ENCODE measurements around the gene NXPH4.

Gene NXPH4

DNA sequence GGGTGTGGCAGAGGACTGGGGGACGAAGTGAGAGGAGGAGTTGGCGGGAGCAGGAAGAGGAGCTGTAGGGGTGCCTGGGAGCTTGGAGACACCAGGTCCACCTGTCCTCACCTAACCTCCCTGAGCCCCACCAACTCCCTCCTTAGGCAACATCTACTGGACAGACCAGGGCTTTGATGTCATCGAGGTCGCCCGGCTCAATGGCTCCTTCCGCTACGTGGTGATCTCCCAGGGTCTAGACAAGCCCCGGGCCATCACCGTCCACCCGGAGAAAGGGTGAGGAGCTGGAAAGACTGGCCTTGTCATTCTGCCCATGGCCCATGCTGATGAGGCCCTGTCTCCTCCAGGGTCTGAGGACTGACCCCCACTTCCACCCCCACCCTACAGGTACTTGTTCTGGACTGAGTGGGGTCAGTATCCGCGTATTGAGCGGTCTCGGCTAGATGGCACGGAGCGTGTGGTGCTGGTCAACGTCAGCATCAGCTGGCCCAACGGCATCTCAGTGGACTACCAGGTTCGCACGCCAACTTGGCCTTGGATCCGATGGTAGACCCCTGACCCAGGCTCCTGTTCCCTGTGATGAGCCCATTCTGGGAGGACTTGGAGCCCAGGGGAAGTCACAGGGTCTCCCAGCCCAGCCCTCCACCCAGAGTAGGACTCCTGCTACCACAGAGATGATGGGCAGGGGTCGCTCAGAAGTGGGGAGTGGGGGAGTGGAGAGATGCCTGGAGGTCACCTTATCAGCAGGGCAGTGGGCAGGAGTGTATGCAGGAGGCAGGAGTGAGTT, 32.5 kb upstream of the NXPH4 start:
- no peak for DNase-seq (ENCODE audit: low read depth)

DNA sequence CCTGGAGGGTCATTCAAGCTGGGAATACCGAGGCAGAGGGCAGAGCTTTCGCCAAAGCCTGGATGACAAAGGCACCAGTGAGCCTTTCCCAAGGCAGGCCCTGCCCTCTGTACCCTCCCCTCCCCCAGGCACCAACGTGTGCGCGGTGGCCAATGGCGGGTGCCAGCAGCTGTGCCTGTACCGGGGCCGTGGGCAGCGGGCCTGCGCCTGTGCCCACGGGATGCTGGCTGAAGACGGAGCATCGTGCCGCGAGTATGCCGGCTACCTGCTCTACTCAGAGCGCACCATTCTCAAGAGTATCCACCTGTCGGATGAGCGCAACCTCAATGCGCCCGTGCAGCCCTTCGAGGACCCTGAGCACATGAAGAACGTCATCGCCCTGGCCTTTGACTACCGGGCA, 31.2 kb upstream of the NXPH4 start:
- no peak for DNase-seq (ENCODE audit: low read depth)

DNA sequence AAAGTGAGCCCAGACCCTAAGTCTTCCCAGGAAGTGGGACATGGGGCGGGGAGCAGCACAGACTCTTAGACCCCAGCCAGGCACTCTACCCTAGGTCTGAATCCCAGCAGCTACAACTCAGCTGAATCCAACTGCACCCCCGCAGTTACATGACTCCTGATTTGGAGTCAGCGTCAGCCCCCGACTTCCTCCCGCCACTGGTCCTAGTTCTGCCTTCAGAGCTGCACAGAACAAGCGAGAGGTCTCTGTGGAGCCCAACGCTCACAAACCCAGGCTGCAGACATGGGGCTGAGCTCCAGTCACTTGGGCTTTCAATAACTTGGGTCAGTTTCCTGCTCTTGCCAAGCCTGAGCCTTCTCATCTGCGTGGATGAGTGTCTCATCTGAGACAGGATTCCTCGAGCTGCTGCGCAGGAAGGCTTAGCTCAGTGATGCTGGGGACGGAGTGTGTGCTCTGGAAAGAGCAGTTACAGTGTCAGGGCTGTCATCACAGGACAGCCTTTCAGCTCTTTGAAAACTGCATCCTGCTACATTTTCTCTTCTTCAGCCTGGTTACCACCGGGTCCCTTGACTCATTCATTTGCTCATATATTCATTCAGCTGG, 30.6 kb upstream of the NXPH4 start:
- DNase-seq (ENCODE audit: low read depth): no peak

DNA sequence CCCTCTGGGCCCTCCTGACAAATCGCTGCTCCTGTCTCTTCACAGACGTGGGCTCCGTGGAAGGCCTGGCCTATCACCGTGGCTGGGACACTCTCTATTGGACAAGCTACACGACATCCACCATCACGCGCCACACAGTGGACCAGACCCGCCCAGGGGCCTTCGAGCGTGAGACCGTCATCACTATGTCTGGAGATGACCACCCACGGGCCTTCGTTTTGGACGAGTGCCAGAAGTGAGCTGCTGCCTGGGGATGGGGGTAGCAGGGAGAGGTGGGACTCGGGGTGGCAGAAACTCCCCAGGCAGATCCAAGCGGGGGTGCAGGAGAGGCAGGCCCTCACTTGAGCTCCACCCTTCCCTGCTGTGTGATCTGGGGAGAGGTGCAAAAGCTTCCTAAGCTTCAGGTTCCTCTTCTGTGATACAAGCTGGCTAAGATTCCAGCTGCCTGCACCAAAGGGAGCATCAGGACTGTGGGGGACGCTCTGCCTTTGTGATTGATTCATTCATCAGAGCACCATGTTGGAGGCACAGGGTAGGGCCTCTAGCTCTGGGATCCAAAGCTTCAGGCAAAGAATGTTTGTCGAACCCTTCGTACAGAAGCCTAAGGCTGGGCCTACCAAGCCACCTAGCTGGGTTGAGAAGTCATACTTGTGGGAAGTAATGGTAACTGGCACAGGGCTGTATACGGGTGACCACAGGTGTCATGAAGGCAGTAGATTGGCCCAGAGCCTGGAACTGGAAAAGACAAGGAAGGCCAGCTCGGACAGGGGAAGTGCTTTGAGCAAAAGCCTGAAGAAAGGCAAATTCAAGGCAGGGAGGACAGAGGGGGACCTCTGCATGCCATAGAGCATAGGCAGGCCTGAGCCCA, 29.1 kb upstream of the NXPH4 start:
- no peak for DNase-seq (ENCODE audit: low read depth)

DNA sequence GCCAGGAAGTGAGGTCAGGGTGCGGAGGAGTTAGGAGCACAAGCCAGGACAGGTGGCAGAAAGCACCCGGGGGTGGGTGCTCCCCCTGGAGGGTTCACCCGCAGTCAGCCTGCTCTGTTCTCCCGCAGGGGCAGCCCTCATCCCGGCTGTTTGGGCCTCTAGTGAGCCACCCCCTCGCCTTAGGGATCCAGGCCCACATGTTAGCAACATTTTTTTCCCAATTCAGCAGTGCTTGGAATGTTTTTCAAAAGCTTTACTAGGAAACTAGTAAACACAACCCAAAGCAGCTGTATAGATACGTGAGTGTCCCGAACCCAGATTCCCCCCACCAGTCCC, 28.5 kb upstream of the NXPH4 start:
- DNase-seq (ENCODE audit: low read depth): no peak

DNA sequence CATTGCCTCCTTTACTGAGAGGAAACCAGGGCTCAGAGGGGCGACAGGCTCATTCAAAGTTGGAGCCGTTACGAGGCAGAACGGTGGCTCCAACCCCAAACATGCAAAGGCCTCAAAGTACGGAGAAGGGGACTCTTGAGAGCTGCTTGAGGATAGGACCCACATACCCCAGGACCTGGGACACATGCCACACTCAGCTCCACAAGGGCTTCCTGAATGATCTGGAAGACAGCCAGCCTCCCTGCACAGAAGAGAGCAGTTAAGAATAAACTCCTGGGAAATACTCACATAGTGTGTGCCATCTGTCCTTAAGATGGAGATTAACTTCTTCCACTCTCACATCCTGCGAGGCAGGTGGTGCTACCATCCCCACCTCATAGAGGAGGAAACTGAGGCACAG, 26.6 kb upstream of the NXPH4 start:
- DNase-seq (ENCODE audit: low read depth): no peak

DNA sequence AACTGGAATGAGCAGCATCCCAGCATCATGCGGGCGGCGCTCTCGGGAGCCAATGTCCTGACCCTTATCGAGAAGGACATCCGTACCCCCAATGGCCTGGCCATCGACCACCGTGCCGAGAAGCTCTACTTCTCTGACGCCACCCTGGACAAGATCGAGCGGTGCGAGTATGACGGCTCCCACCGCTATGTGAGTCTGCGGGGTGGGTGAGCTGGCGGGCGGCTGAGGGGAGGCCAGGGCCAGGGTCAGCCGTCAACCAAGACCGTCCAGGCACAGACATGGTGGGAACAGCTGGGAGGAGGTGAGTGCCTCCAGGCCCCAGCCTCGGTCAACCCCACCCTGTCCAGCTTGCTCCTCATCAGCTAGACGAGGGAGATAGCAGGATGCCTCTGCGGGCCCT, 25.8 kb upstream of the NXPH4 start:
- DNase-seq (ENCODE audit: low read depth): no peak

DNA sequence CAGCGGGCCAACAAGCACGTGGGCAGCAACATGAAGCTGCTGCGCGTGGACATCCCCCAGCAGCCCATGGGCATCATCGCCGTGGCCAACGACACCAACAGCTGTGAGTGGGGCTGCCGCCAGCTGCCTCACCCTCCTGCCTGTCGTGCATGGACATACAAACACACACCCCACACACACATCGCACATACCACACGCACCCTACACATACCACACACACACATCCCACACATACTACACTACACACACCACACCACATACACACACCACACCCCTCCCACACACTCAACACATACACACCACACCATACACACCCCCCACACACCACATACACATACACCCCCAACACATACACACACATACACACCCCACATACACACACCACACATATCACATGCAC, 25.2 kb upstream of the NXPH4 start:
- DNase-seq (ENCODE audit: low read depth): no peak

DNA sequence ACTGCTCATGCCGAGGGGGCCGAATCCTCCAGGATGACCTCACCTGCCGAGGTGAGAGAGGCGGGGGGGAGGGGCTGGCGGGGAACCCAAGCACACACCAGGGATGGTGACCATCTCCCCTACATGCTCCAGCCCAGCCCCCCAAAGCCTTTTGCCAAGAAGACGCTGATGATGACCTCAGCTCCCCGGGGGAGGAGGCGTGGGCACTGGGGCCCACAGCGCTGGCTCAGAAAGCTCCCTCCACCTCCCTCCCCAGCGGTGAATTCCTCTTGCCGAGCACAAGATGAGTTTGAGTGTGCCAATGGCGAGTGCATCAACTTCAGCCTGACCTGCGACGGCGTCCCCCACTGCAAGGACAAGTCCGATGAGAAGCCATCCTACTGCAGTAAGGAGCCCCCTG, 23.7 kb upstream of the NXPH4 start:
- no peak for DNase-seq (ENCODE audit: low read depth)

DNA sequence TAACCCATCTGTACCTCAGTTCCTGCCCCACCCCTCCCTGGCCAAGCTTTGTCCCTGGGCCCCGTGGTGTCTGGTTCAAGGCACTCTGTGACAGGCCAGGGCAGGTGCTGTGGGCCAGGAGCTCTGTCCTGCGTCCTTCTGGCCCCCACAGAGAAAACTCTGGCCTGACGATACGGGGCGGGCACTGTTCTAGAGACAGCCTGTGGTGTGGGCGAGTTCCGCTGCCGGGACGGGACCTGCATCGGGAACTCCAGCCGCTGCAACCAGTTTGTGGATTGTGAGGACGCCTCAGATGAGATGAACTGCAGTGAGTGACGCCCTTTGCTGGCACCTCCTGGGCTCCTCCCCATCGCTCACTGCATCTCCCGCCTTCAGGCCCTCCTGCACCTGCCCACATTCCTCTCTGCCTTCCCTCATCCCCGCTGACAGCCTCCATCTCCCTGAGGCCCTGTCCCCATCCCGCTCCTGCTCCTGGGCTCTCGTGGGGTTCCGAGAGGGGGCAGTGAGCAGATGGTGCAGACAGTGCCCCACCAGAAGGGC, 22.8 kb upstream of the NXPH4 start:
- DNase-seq (ENCODE audit: low read depth): no peak

DNA sequence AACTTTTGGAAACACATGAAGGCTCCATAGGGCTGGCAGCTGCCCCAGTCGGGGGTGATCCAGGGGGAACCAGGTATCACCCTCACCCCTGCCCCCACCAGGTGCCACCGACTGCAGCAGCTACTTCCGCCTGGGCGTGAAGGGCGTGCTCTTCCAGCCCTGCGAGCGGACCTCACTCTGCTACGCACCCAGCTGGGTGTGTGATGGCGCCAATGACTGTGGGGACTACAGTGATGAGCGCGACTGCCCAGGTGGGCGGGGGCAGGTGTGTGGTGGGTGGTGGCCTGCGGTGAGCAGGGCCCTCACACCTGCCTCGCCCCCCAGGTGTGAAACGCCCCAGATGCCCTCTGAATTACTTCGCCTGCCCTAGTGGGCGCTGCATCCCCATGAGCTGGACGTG, 22.3 kb upstream of the NXPH4 start:
- DNase-seq (ENCODE audit: low read depth): no peak

DNA sequence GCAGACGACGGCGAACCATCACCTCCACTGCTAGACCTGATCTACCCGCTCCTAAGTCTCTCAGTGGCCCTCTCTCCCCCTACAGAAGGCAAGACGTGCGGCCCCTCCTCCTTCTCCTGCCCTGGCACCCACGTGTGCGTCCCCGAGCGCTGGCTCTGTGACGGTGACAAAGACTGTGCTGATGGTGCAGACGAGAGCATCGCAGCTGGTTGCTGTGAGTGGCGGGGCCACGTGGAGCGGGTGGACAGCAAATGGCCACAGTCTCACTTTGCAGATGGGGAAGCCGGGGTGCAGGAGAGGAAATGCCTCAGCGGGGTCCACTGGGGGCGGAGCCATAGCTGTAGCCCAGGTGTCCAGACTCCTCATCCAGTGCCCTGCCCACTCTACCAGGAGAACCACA, 21.4 kb upstream of the NXPH4 start:
- no peak for DNase-seq (ENCODE audit: low read depth)

DNA sequence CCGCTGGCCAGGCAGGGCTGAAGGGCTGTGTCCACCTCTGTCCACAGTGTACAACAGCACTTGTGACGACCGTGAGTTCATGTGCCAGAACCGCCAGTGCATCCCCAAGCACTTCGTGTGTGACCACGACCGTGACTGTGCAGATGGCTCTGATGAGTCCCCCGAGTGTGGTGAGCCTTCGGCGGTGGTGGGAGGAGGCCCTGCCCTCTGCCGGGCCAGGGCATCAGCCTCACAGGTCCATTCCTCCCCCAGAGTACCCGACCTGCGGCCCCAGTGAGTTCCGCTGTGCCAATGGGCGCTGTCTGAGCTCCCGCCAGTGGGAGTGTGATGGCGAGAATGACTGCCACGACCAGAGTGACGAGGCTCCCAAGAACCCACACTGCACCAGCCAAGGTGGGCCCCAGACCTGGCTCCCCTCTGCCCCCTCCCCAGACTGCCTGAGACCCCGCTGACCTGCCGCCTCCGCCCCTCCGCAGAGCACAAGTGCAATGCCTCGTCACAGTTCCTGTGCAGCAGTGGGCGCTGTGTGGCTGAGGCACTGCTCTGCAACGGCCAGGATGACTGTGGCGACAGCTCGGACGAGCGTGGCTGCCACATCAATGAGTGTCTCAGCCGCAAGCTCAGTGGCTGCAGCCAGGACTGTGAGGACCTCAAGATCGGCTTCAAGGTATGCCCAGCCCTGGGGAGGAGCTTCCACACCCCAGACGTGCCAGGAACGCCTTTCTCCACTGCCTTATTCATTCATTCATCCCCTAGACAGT, 20.8 kb upstream of the NXPH4 start:
- DNase-seq (ENCODE audit: low read depth): no peak

DNA sequence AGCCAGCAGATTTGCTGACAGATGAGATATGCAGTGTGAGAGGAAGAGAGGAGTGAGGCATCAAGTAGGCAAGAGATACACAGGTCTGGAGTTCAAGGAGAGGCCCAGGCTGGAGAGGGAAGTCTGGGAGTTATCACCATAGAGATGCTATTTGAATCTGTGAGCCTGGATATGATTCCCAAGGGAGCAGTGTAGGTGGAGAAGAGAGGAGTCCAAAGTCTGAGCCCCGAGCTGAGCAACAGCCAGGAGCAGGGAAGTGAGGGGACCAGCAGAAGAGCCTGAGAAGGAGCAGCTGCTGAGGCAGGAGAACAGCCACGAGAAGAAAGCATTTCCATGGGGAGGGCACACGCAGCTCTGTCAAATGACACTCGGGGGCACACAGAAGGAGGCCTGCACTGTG, 20.2 kb upstream of the NXPH4 start:
- DNase-seq (ENCODE audit: low read depth): no peak

DNA sequence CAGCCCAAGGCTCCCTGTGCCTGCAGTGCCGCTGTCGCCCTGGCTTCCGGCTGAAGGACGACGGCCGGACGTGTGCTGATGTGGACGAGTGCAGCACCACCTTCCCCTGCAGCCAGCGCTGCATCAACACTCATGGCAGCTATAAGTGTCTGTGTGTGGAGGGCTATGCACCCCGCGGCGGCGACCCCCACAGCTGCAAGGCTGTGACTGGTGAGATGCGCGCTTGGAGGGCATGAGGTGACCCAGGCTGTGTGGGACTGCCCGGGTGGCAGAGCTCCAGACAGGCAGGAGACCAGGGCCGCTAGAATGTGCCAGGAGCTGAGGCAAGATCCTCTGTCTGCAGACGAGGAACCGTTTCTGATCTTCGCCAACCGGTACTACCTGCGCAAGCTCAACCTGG, 19.6 kb upstream of the NXPH4 start:
- no peak for DNase-seq (ENCODE audit: low read depth)

DNA sequence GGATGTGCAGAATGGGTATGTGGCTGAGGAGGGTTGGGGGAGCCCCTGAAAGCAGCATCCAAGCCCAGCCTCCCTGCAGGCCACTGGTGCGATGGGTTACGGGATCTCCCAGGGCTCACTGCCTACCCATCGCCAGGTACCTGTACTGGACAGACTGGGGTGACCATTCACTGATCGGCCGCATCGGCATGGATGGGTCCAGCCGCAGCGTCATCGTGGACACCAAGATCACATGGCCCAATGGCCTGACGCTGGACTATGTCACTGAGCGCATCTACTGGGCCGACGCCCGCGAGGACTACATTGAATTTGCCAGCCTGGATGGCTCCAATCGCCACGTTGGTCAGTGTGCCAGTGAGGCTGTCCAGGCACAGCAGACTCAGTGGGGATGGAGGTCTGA, 18.3 kb upstream of the NXPH4 start:
- no peak for DNase-seq (ENCODE audit: low read depth)

DNA sequence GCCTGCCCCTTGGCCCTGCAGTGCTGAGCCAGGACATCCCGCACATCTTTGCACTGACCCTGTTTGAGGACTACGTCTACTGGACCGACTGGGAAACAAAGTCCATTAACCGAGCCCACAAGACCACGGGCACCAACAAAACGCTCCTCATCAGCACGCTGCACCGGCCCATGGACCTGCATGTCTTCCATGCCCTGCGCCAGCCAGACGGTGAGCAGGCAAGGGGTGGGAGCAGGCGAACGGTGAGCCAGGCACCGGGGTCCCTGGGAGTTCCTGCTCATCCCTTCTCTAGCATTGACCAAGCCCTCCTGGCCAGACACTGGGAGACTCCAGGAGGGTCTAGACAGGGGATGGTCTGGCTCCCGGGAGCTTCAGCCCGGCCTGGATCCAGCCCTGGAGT, 17.4 kb upstream of the NXPH4 start:
- no peak for DNase-seq (ENCODE audit: low read depth)

DNA sequence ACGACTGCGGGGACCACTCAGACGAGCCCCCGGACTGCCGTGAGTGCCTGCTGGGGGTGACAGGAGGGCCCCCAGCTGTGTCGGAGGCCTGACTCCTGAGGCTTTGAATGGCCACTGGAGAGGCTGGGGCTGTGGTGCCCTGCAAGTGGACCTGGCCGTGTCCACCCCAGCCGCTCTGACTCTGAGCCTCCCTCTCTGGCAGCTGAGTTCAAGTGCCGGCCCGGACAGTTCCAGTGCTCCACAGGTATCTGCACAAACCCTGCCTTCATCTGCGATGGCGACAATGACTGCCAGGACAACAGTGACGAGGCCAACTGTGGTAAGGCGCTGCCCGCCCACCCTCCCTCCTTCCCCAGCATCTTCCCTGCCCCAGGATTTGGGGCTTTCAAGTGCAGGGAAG, 16.1 kb upstream of the NXPH4 start:
- DNase-seq (ENCODE audit: low read depth): no peak

DNA sequence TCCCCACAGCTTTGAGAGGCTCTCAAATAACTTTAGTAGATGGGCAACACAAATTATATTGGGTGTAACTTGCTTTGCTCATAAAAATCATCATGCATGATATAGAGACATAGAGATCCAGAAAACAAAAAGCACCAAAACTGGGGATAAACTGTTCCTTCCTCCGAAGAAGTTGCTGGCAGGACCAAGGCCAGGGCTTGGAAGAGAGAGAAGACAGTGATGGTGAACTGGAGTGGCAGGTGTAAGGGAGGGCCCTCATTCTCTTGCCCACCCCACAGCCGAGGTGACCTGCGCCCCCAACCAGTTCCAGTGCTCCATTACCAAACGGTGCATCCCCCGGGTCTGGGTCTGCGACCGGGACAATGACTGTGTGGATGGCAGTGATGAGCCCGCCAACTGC, 15.4 kb upstream of the NXPH4 start:
- DNase-seq (ENCODE audit: low read depth): no peak

DNA sequence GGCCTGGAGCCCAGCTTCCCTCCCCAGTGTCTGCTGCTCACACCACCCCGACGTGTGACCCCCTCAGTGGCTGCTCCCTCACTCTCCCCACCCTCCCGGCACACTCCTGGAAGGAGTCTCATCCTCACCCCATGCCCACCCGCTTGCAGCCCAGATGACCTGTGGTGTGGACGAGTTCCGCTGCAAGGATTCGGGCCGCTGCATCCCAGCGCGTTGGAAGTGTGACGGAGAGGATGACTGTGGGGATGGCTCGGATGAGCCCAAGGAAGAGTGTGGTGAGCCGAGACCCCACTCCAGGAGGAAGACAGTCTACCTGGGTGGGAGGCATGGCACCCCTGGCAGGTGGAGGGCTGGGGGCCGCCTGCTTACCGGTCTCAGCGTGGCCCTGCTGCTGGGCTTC, 15.0 kb upstream of the NXPH4 start:
- DNase-seq (ENCODE audit: low read depth): no peak

DNA sequence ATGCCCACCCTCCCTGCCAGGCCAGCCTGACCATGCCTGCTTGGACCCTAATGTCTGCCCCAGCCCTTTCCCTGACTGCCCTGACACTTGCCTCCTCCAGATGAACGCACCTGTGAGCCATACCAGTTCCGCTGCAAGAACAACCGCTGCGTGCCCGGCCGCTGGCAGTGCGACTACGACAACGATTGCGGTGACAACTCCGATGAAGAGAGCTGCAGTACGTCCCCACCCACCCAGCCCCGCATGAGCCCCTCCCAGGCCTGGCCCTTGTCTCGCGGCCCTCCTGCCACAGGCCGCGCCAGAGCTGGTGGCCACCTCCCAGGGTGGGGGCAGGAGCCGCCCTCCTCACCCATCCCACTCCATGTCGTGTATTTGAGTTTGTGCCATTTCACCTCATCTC, 14.3 kb upstream of the NXPH4 start:
- DNase-seq (ENCODE audit: low read depth): no peak

DNA sequence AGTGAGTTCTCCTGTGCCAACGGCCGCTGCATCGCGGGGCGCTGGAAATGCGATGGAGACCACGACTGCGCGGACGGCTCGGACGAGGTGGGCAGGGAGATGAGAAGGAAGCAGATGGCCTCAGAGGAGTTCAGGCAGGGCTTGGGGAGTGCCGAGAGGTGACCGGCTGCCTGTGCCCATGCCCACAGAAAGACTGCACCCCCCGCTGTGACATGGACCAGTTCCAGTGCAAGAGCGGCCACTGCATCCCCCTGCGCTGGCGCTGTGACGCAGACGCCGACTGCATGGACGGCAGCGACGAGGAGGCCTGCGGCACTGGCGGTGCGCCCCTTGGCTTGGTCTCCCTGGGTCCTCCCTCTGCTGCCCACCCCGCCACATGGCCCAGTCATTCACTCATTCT, 13.4 kb upstream of the NXPH4 start:
- DNase-seq (ENCODE audit: low read depth): no peak

Measured in CMK (cell line).